ENCODE results near the gene DNAH14.

DNA sequence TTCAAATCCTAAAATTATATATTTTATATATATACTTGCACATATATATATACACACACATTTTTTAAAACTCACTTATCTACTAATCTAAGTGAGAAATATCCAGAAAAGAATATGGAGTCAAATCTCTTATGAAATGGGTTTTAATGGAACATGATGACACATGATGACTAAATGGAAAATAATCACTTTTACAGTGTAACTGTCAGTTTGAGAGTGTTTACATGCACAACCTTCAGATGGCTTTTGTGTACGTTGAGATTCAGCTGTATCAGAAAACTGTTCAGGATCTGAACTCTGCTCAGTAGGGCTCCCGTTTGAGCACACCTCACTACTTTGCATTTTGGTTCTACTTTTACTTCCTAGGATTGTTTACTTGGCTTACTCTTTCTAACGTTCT lies 189.8 kb downstream of the DNAH14 start:
- TF ChIP-seq, protein P1, sequence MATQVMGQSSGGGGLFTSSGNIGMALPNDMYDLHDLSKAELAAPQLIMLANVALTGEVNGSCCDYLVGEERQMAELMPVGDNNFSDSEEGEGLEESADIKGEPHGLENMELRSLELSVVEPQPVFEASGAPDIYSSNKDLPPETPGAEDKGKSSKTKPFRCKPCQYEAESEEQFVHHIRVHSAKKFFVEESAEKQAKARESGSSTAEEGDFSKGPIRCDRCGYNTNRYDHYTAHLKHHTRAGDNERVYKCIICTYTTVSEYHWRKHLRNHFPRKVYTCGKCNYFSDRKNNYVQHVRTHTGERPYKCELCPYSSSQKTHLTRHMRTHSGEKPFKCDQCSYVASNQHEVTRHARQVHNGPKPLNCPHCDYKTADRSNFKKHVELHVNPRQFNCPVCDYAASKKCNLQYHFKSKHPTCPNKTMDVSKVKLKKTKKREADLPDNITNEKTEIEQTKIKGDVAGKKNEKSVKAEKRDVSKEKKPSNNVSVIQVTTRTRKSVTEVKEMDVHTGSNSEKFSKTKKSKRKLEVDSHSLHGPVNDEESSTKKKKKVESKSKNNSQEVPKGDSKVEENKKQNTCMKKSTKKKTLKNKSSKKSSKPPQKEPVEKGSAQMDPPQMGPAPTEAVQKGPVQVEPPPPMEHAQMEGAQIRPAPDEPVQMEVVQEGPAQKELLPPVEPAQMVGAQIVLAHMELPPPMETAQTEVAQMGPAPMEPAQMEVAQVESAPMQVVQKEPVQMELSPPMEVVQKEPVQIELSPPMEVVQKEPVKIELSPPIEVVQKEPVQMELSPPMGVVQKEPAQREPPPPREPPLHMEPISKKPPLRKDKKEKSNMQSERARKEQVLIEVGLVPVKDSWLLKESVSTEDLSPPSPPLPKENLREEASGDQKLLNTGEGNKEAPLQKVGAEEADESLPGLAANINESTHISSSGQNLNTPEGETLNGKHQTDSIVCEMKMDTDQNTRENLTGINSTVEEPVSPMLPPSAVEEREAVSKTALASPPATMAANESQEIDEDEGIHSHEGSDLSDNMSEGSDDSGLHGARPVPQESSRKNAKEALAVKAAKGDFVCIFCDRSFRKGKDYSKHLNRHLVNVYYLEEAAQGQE (IDR thresholded peaks at IDR 0.05; ENCODE audit: low read depth), result no peak
- no peak for TF ChIP-seq EP300 (IDR thresholded peaks at IDR 0.05; ENCODE audit: borderline replicate concordance)
- no peak for TF ChIP-seq FOXM1 (IDR thresholded peaks at IDR 0.05; ENCODE audit: borderline replicate concordance, low read depth)
- TF ChIP-seq, protein P2, sequence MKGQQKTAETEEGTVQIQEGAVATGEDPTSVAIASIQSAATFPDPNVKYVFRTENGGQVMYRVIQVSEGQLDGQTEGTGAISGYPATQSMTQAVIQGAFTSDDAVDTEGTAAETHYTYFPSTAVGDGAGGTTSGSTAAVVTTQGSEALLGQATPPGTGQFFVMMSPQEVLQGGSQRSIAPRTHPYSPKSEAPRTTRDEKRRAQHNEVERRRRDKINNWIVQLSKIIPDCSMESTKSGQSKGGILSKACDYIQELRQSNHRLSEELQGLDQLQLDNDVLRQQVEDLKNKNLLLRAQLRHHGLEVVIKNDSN (IDR thresholded peaks at IDR 0.05), result no peak
- TF ChIP-seq, protein P3, sequence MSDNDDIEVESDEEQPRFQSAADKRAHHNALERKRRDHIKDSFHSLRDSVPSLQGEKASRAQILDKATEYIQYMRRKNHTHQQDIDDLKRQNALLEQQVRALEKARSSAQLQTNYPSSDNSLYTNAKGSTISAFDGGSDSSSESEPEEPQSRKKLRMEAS (IDR thresholded peaks at IDR 0.05), result no peak
- no peak for TF ChIP-seq TEAD4 (IDR thresholded peaks at IDR 0.05)
- TF ChIP-seq EGR1 (IDR thresholded peaks at IDR 0.05), result no peak
- TF ChIP-seq CREB1 (IDR thresholded peaks at IDR 0.05; ENCODE audit: low read depth), result no peak
- TF ChIP-seq RAD21 (IDR thresholded peaks at IDR 0.05; ENCODE audit: low read depth), result no peak
- TF ChIP-seq TAF1 (IDR thresholded peaks at IDR 0.05; ENCODE audit: low read depth), result no peak
- TF ChIP-seq YY1 (IDR thresholded peaks at IDR 0.05; ENCODE audit: low read depth), result no peak
- TF ChIP-seq NFIC (IDR thresholded peaks at IDR 0.05), result no peak

All from Ishikawa (cell line).